ENCODE measurements around the gene CDHR4.
"Not testable (repeated sequence)": the region's sequence is repeated elsewhere in the genome, so short reads cannot be mapped to it uniquely, and the experiment has no call there.

The CDHR4 gene

GRCh38 chr3:49799761-49800160 is at the start of gene CDHR4:
Gene CDHR4, minus strand, starts transcription at chr3:49799873. Its CDS starts 61 bp downstream, at chr3:49799812.
- DNase-seq (ENCODE audit: low read depth in 1 of 2, low spot score in 1 of 2): no peak

DNA sequence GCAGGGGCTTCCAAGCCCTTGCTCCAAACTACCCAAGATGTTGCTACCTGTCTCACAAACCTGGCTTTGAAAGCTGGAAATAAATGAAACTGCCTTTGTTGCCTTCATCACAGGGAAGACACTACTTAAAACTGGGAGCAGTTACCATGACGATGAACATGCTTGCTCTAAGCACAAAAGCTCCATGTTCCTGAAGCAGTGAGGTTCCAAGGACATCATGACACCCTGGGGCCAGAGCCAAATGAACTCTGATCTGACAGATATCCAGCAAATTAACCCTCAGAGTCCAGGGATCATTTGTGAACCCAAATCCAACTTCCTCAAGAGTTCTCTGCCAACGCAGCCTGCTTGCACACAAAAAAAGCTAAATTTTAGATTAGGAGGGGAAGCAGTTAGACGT is 46.0 kb upstream of the CDHR4 start:
- no peak for DNase-seq (ENCODE audit: low read depth in 1 of 2, low spot score in 1 of 2)

- DNase-seq (ENCODE audit: low read depth in 1 of 2, low spot score in 1 of 2): no peak
Observed at GRCh38 chr3:49844464-49845183, 45.0 kb upstream of the CDHR4 start.

- DNase-seq (ENCODE audit: low read depth in 1 of 2, low spot score in 1 of 2): no peak
Observed at GRCh38 chr3:49842843-49843517, 43.3 kb upstream of the CDHR4 start.

DNA sequence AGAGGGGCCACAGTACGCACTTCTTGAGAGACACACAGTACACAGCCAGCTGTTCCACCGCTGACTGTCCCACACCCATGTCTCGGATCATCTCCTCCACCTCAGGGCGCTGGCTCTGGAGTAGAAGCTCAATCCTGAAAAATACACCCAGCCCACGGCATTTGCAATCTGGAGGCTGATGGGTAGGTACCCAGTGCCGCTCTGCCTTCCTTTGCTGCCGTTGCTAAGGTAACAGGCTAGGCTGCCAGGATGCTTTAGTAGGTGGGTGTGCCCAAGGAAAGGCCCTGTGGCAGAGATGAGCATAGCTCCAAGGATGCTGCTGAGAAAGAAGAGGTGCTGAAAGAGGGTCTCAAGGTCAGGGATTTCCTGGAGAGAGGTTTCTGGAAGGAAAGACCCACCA is 42.1 kb upstream of the CDHR4 start:
- DNase-seq (ENCODE audit: low read depth in 1 of 2, low spot score in 1 of 2): no peak

DNA sequence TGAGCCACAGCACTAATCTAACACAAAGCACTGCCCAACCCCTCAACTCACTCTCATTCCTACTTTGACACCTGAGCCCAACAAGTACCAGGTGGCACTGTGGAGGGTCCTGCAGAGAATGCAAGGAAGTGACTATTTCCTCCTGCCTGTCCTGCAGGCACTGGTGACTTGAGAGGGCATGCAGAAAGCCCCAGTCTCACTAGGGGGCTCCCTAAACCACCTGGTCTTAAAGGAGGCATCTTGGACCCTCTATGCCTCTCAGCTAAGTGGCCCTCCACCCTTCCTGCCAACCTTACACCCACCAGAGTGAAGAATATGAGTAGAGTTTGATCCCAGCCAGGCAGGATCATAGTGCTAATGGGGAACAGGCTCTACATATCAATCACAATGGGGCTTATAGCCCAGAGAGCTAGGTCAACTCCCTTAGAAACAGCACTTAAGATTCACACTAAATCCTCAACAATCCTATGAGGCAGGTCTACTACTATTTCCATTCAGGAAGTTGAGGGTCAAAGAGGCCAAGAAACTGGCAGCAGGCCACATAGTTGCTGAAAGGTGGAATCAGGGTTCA is 41.5 kb upstream of the CDHR4 start:
- no peak for DNase-seq (ENCODE audit: low read depth in 1 of 2, low spot score in 1 of 2)

- DNase-seq (ENCODE audit: low read depth in 1 of 2, low spot score in 1 of 2): no peak
Observed at GRCh38 chr3:49840388-49840787, 40.7 kb upstream of the CDHR4 start.

GRCh38 chr3:49839193-49839809 is 39.6 kb upstream of the CDHR4 start:
- DNase-seq (ENCODE audit: low read depth in 1 of 2, low spot score in 1 of 2): peak; percentile 55 to 59

DNA sequence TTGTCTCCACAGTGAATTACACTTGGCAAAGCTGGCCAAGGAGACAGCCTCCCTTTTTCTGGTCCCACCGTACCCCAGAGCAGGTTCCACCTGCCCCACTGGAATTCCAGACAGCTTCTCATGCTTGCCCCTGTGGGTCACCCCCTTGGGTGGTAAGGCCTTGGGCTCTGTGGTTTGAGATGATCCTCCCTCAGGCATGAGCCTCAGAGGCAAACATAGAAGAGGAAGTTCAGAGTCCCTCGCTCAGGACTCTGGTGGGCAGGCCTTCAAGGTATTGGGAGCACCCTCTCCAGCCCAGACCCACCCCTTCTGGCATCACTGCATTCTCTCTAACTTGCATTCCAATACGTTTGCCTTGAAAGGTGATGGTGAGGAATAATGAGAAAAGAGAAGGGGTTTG is 31.7 kb upstream of the CDHR4 start:
- DNase-seq (ENCODE audit: low read depth in 1 of 2, low spot score in 1 of 2): no peak

GRCh38 chr3:49826016-49826415 is 26.3 kb upstream of the CDHR4 start:
- no peak for DNase-seq (ENCODE audit: low read depth in 1 of 2, low spot score in 1 of 2)

GRCh38 chr3:49823131-49823530 is 23.5 kb upstream of the CDHR4 start:
- not testable (repeated sequence) for DNase-seq (ENCODE audit: low read depth in 1 of 2, low spot score in 1 of 2)

- DNase-seq (ENCODE audit: low read depth in 1 of 2, low spot score in 1 of 2): no peak
Observed at GRCh38 chr3:49813497-49814174, 14.0 kb upstream of the CDHR4 start, which contains the start of gene UBA7. Gene UBA7, minus strand, starts transcription at chr3:49813953. Its CDS starts 166 bp downstream, at chr3:49813787.

DNA sequence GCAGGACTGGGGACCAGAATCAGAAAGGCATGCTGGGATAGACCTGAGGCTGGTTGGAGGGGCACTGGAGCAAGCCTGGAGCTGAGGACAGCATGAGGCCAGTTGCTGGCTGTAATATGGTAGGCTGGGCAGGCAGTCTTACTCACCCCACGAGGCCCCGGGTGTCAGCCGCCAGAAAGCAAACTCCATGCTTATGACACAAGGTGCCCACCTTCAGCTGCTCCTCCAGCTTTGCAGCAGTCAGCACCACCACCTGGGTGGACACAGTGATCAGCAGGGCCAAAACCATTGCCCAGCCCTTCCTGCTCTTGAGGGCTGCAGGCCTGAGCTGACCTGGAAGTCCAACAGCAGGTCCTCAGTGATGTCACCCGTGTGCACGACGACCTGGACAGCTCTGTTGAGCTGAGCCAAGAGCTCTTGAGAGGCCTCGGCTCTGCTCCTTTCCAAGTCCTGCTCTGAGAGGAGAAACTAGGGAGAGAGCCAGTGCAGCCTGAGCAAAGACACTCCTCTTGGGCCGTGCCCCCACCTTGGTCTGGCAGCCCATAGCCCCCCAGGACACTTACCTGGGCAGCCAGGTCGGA is 13.3 kb upstream of the CDHR4 start:
- DNase-seq (ENCODE audit: low read depth in 1 of 2, low spot score in 1 of 2): no peak

GRCh38 chr3:49807431-49808114 is 7.9 kb upstream of the CDHR4 start:
- no peak for DNase-seq (ENCODE audit: low read depth in 1 of 2, low spot score in 1 of 2)

DNA sequence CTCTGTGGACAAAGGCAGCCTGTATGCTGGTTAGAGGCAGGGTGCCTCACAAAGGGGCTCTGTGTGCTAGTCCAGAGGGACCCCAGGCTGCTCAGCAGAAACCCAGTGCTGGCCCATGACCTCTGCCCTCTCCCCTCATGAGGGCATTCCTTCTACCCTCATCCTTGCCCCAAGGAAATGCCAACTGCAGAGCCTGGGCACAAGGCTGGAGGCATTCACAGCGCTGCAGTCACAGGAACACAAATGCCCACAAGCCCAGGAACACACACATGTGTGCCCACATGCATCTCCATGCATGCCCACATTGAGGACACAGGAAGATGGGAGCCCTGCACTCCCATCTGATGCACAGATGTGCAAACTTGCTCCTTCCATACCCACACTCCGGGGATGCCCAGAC is 7.2 kb upstream of the CDHR4 start:
- DNase-seq (ENCODE audit: low read depth in 1 of 2, low spot score in 1 of 2): no peak

GRCh38 chr3:49805897-49806701 is 6.4 kb upstream of the CDHR4 start:
- DNase-seq (ENCODE audit: low read depth in 1 of 2, low spot score in 1 of 2): no peak

DNA sequence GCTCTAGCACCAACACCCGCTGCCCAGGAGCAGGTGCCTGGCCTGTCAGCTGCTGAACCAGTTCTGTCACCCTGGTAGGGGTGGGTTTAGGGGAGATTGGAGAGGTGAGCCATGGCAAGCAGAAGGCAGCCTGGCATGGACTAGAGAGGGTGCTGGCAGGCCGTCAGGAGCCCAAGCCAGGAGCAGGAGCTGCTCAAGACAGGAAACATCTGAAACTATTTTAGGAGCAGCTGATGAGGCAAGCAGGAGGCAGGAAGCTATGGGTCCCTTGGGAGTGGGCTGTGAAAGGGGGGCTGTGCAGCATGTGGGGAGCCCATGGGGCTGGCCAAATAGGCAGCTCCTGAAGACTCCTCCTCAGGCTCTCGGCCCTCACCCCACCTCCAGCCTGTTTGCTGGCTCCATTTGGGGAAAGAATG is 5.7 kb upstream of the CDHR4 start:
- no peak for DNase-seq (ENCODE audit: low read depth in 1 of 2, low spot score in 1 of 2)

DNA sequence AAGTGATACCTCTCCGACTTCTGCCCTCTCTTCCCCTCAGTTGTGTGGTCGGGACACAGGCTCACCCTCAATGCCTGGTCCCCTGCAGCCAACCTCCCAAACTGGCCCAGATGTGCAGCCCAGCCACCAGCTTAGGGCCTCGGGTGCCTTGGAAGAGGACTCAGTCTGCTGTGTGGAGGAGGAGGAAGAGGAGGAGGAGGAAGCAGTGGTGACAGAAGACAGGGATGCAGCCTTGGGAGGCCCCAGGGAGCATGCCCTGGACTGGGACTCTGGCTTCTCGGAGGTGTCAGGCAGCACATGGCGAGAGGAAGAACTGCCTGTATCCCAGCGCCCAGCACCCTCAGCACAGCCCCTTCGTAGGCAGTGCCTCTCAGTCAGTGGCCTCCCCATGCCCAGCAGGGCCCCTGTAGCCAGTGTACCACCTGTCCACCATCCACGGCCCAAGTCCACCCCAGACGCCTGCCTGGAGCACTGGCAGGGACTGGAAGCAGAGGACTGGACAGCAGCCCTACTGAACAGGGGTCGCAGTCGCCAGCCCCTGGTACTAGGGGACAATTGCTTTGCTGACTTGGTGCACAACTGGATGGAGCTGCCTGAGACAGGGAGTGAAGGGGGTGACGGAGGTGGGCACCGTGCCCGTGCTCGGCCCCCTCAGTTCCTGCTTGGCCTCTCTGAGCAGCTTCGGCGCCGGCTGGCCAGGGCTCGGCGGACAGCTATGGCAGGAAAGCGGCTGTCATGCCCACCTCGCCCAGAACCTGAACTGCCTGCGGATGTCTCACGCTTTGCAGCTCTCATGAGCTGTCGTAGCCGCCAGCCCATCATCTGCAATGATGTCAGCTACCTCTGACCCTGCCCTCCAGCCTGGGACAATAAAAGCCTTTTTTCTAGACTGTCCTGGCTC is 4.7 kb upstream of the CDHR4 start:
- DNase-seq (ENCODE audit: low read depth in 1 of 2, low spot score in 1 of 2): no peak

Data from stimulated activated CD4-positive, alpha-beta T cell treated with anti-CD3 and anti-CD28 coated beads, Interleukin-15, amount 100 ng/mL, for 1 hour (primary cell).